Transverse colon (tissue), 4 donors: ENCODE results near the gene SEC24B. TPM values are rescaled to one million over a fixed set of nuclear protein-coding genes. Genes with fewer than 3 reads are reported as not detected.
"Not testable (repeated sequence)": the region's sequence is repeated elsewhere in the genome, so short reads cannot be mapped to it uniquely, and the experiment has no call there.

Experiments used
- DNase-seq: peaks from one replicate; pipeline ENCODE4 v3.0.0-alpha.2; 2019
- H3K27ac ChIP-seq, 4 donors: fragments of 200-600 bp; sonication (generic); 2 replicates each; pipeline ENCODE4 v1.5.1; 2016 to 2018; ENCODE audit warnings: inconsistent platforms in 4 of 4
- H3K27me3 ChIP-seq: fragments of 200-600 bp; sonication (generic); 2 replicates; pipeline ENCODE4 v1.5.1; 2017; ENCODE audit warnings: inconsistent platforms
- H3K36me3 ChIP-seq, 4 donors: fragments of 200-600 bp; sonication (generic); 2 replicates each; pipeline ENCODE4 v1.5.1; 2017 to 2019; ENCODE audit warnings: inconsistent platforms in 4 of 4
- H3K4me1 ChIP-seq, 4 donors: fragments of 200-600 bp; sonication (generic); 2 replicates each; pipeline ENCODE4 v1.5.1; 2017 to 2020; ENCODE audit warnings: inconsistent platforms in 4 of 4
- H3K4me3 ChIP-seq, 4 donors: fragments of 200-600 bp; sonication (generic); 1 replicate in 1 of 4; 2 replicates in 3 of 4; pipeline versions ENCODE4 v1.5.1 to v1.6.1; 2017 to 2019; ENCODE audit warnings: inconsistent platforms in 4 of 4
- H3K9me3 ChIP-seq, 2 donors: fragments of 200-600 bp; sonication (generic); 2 replicates each; pipeline ENCODE4 v1.5.1; 2017 to 2019; ENCODE audit warnings: inconsistent platforms in 2 of 2
- CTCF ChIP-seq, 5 experiments: fragments of 200-600 bp in 3 of 5; fragments of 450-650 bp in 2 of 5; sonication (generic) in 3 of 5; IDR thresholded peaks; 1 replicate in 2 of 5; 2 replicates in 3 of 5; pipeline ENCODE4 v1.5.1; 2016 to 2017; ENCODE audit warnings: antibody characterized with exemption in 5 of 5, inconsistent platforms in 3 of 5, mild to moderate bottlenecking in 2 of 5, moderate library complexity in 1 of 5
- EP300 ChIP-seq: sonication (generic); formaldehyde crosslinking; IDR thresholded peaks from one replicate; pipeline ENCODE4 v1.6.1; 2017; ENCODE audit warnings: antibody characterized with exemption, low read depth
- POLR2A ChIP-seq: fragments of 450-650 bp; IDR thresholded peaks from one replicate; pipeline ENCODE4 v1.6.1; 2016; ENCODE audit warnings: antibody characterized with exemption, mild to moderate bottlenecking, moderate library complexity
- POLR2AphosphoS5 ChIP-seq, 3 donors: sonication (generic); formaldehyde crosslinking; IDR thresholded peaks; one replicate each; pipeline ENCODE4 v1.6.1; 2016; ENCODE audit warnings: antibody characterized with exemption in 3 of 3
- WGBS, 2 donors: methylation state at CpG; one replicate each; pipeline ENCODE4 v1.1.5; 2018; ENCODE audit warnings: low coverage in 1 of 2; 5-methylcytosine and 5-hydroxymethylcytosine counted together
- in situ Hi-C, 4 donors: fragments of 200-750 bp; cut with MboI; loops; one replicate each; pipeline versions ENCODE4 v1.15.0 to v1.15.1; 2017; ENCODE audit warnings: low sequenced_read_pairs in 3 of 4, low pct_ligation_motif_present in 1 of 4, low pct_unique_long_range_greater_than_20kb in 1 of 4
- intact Hi-C: fragments of 100-400 bp; cut with DNase I; formaldehyde crosslinking; loops from one replicate; pipeline ENCODE4 v1.15.1; 2023; ENCODE audit warnings: low total_unique reads
- total RNA-seq, 4 donors: library from RNA; depleted of rRNA; stranded (reverse); fragments of >200 nt; gene quantifications; one replicate each; pipeline ENCODE4 v1.1.0, GENCODE V29; 2016

The SEC24B gene
- total RNA-seq, 4 donors from 2014 or later: 14.3 to 44.1 (median 35.4) TPM

DNA sequence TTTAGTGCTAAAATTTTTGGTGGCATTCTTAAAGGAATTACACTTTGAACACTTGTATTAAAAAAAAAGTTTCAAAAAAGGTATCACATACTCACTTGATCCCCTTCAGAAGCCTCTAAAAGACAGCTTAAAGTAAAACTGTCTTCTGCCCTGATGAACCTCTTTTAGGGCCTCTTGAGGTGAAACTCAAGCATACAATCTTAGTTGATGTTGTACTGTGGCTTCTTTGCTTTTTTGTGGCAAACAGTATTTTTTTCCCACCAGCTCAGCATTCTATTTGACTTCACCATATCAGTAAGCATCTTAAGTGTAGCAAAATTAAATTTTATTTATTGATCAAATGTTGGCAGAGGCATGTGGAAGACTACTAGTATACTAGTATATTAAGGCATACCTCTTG is 13.7 kb downstream of the SEC24B start:
- Histone ChIP-seq H3K4me3 (no peak overlapping the region), H3K9me3 (no peaks in the 10 kb centered on the region), H3K27me3 (no peaks in the 10 kb centered on the region), H3K27ac (no peak overlapping the region), H3K36me3 (peaks cover 0 to 21% (median 0%) of the 10 kb centered on the region in 4 donors), H3K4me1 (peaks cover 0 to 23% (median 9%) of the 10 kb centered on the region in 4 donors)
- no peak for DNase-seq
- intact Hi-C loops (no loop called here), in situ Hi-C loops (loop anchor here (25.0 kb wide), 2 partner anchors 90 to 265 kb away; partner anchors contain the start of gene CASP6 (in 3 of the 4))
- no peak for TF ChIP-seq CTCF (IDR thresholded peaks at IDR 0.05)
- no peak for TF ChIP-seq EP300
- no peak for TF ChIP-seq POLR2A
- TF ChIP-seq POLR2AphosphoS5 (IDR thresholded peaks at IDR 0.05): no peak

DNA sequence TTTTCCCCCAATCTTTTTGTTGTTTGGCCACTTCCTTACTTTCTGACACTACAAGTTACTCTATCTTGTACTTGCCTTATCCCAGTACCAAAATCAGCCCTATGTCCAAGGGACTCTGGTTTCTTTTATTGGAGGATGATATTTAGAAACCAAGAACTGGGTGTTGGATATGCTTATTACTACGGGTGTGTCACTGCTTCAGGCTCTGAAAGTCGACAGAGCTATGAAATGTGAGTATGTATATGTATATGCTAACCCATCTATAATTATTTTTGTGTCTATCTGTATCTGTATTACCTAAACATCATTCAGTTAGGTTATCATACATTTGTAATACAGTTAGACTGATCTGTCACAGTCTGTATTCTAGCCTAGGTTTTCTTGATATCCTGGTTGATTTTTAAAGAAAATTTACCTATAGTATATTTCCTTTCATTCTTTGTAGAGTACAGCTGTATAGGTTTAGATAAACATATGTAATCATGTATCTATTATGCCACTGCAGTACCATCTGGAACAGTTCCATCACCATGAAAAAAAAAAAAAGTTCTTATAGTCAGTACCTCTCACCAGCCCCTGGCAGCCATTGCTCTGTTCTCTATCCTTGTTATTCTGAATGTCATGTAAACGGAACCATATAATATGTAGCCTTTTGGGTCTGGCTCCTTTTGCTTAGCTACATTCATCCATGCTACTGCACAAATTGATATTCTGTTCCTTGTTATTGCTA is 18.1 kb downstream of the SEC24B start:
- intact Hi-C loops: no loop called here
- TF ChIP-seq EP300 (no peak), POLR2A (no peak), POLR2AphosphoS5 (IDR thresholded peaks at IDR 0.05) (no peak), CTCF (IDR thresholded peaks at IDR 0.05) (no peak)
- WGBS, 2 donors: 91 to 97% methylated on average over 2 to 3 of the region's 3 CpGs

GRCh38 chr4:109453110-109453509 is 19.5 kb downstream of the SEC24B start:
- H3K27ac ChIP-seq, DNase-seq, H3K4me1 ChIP-seq, in situ Hi-C loops, H3K27me3 ChIP-seq, intact Hi-C loops, H3K9me3 ChIP-seq, H3K4me3 ChIP-seq, H3K36me3 ChIP-seq: not testable (repeated sequence)
- 93 to 100% methylated on average over 2 to 3 of the region's 3 CpGs for whole genome bisulfite sequencing, 2 donors

More for the DNA sequence above, 18.1 kb downstream of the SEC24B start:
- Histone ChIP-seq H3K27me3 (no peaks in the 10 kb centered on the region), H3K4me1 (no peaks in the 10 kb centered on the region), H3K36me3 (peaks cover 0 to 10% (median 0%) of the 10 kb centered on the region in 4 donors), H3K27ac (no peak overlapping the region), H3K9me3 (no peaks in the 10 kb centered on the region), H3K4me3 (no peak overlapping the region)
- DNase-seq: no peak
- in situ Hi-C loops: no loop called here

GRCh38 chr4:109462297-109462696 is 28.7 kb downstream of the SEC24B start:
- no peaks in the 10 kb centered on the region for H3K9me3 ChIP-seq
- WGBS, 2 donors: 63% methylated on average over 3 of the region's 3 CpGs; no CpG with 5 or more reads in 1 of the 2 donors
- no peak overlapping the region for H3K4me3 ChIP-seq
- no peak for TF ChIP-seq POLR2AphosphoS5 (IDR thresholded peaks at IDR 0.05)
- TF ChIP-seq EP300: no peak
- no peak for TF ChIP-seq CTCF (IDR thresholded peaks at IDR 0.05)
- TF ChIP-seq POLR2A: no peak
- DNase-seq: no peak
- H3K27ac ChIP-seq: no peak overlapping the region
- intact Hi-C loops: no loop called here
- H3K36me3 ChIP-seq: peaks cover 0 to 23% (median 7%) of the 10 kb centered on the region in 4 donors
- in situ Hi-C loops: no loop called here
- H3K4me1 ChIP-seq: no peaks in the 10 kb centered on the region
- H3K27me3 ChIP-seq: no peaks in the 10 kb centered on the region
